CD1c-positive myeloid dendritic cell (primary cell): Measurements from ENCODE around the gene TMIGD3.

Source experiments
- DNase-seq: peaks from one replicate; pipeline ENCODE4 v3.0.0-alpha.2; 2016; ENCODE audit errors: extremely low spot score

The TMIGD3 gene

GRCh38 chr1:111507411-111508201, 4.2 kb upstream of the TMIGD3 start:
- peak; percentile 94 for DNase-seq

DNA sequence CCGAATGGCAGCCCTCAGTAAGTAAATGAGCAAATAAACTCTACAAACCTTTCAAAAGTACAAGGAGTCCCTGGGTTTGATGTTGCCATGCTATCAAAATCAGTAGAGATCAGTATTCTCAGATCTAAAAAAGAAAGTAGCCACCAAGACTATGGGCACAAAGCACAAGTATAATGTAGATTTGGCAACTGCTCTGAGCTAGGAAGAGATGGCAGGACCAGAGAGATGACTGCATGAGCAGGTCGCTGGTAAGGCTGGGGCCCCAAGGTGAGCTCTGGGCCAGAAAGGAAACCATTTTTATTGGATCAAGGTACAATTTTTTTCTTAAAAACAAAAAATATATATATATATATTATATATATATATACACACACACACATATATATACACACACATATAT, 3.1 kb upstream of the TMIGD3 start:
- DNase-seq, result no peak

GRCh38 chr1:111505641-111506119, 2.2 kb upstream of the TMIGD3 start:
- peak; percentile 87 for DNase-seq

DNA sequence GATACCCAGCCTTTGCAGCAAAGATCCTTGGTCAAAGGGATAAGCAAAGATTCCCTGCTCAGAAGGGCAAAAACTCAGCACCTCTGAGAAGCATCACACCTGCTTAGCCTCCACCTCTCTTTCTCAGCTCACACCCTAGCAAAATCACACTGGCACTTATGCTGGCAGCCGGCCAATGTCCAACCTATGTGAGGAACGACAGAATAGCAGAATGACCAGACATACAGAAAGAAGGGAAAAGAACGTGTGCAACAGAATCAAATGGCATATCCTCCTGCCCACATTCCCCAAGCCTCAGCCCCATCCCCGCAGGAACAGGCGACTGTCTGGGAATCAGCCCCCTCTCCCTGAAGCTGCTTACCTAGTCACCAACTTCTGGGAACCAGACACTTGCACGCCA, 664 bp upstream of the TMIGD3 start:
- DNase-seq, result no peak

DNA sequence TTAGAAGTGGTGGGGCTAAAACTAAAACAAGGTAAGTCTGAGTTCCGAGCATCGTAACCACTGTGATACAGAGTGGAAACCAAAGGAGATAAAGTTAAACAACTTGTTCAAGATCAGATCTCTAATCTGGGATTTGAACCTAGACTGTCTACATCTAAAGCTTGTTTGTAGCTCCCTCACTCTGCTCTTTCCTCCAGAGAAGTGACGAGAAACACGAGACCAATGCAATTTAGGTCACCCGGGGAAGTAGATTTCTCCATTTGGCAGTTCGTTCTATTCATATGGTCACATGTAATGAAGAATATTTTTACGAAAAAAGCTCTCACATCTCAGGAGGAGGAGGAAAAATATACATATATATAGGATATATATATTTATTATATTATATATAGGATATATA, 1.8 kb downstream of the TMIGD3 start:
- no peak for DNase-seq

GRCh38 chr1:111499026-111499785, 4.2 kb downstream of the TMIGD3 start:
- DNase-seq, result no peak

DNA sequence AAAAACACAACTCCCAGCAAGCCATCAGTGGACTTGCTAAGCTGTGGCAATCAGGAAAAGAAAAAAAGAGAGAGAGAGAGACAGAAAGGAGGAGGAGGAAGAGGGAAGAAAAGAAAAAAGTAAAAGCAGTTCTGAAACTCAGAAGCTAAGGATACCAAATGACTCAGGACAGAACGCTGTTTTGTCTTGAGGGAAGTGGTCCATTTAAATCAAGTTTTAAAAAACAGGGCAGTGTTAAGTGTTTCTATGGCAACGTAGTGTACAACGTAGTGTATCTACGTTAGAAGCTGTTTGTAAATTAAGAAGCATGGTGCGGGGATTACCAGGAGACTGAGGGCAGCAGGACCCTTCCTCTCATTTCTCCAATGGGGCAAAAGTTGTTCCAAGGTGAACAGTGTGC, 5.8 kb downstream of the TMIGD3 start:
- DNase-seq, result peak; percentile 80

DNA sequence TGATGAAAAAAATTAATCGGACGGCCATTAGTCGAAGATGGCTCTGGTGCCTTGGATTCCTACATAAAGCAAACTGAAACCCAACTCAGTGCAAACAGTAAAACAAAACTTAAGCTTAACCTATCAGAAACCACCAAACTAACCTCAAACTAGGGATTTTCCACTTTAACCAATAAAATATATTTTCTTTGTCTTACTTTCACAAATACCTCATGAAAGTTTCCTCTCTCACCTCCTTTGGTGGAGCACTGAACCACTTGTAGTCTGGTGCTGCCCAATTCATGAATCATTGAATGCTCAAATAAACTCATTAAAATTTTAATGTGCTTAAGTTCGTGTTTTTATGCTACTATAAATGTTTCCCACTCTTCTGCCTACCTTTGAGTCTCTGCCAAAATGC, 7.0 kb downstream of the TMIGD3 start:
- no peak for DNase-seq

- DNase-seq, result peak; percentile 70
These were observed 12.4 kb downstream of the TMIGD3 start for GRCh38 chr1:111491070-111491469.

GRCh38 chr1:111490220-111490619, 13.2 kb downstream of the TMIGD3 start:
- DNase-seq, result no peak

GRCh38 chr1:111489604-111490003, 13.8 kb downstream of the TMIGD3 start:
- DNase-seq, result peak; percentile 69

DNA sequence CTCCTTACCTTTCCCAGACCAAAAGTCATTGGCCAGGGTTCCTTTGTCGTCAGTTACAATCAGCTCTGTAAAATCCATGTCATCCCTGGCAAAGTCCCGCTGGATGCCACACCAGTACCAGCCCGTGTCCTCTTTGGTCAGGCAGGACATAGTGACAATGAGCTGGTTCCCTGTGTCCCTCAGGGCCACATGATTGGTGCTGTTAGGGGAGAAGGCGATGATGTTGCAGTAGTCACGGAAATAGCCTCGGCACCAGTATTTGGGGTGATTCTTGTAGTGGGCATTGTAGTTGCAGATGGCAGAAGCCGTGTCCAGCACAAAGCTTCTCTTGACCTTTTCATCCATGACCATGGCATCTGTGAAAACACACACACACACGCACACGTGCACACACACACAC, 14.8 kb downstream of the TMIGD3 start:
- no peak for DNase-seq

- DNase-seq, result peak; percentile 66
These were observed 16.3 kb downstream of the TMIGD3 start for GRCh38 chr1:111487133-111487532.

DNA sequence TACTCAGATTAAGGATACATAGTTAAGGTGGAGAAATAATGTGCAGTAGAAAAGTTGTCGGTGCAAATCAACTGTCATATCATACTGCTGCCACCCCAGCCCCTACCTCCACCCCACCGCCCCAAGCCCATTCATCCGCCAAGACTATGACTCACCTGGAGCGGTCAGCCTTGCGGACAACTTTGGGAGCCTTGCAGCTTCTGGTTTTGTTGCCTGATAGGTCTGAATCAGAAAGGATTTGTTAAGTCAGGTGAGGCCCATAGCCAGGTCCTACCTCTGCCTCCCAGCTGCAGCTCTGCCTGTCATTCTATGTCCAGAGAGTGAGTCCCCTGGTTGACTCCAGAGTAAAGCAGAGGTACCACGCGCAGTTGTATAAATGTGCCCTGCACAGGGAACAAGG, 17.0 kb downstream of the TMIGD3 start:
- no peak for DNase-seq

GRCh38 chr1:111484391-111485026, 18.9 kb downstream of the TMIGD3 start:
- no peak for DNase-seq

- no peak for DNase-seq
These were observed 19.6 kb downstream of the TMIGD3 start for GRCh38 chr1:111483876-111484275.

DNA sequence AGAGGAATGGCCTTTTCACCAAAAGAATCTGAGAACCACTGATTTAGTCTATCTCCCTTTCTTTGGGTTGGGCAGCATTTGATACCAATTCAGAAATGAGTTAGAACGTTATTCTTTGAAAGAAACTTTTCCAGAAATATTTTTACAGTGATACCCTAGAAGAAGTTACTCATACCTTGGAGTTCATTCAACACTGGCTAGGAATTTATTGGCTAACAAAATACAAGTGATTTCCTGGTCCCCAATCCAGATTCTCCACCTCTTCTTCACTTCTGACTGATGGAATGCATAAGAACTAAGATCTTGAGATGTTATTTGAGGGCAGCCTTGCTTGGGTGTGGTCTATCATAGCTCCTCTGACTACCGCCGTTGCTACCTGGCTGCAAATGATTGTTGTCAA, 20.3 kb downstream of the TMIGD3 start:
- no peak for DNase-seq

GRCh38 chr1:111481387-111482221, 21.8 kb downstream of the TMIGD3 start:
- peak; percentile 82 for DNase-seq

- DNase-seq, result peak; percentile 56
These were observed 22.8 kb downstream of the TMIGD3 start for GRCh38 chr1:111480674-111481073.

- DNase-seq, result peak; percentile 73
These were observed 26.6 kb downstream of the TMIGD3 start for GRCh38 chr1:111476761-111477309.

DNA sequence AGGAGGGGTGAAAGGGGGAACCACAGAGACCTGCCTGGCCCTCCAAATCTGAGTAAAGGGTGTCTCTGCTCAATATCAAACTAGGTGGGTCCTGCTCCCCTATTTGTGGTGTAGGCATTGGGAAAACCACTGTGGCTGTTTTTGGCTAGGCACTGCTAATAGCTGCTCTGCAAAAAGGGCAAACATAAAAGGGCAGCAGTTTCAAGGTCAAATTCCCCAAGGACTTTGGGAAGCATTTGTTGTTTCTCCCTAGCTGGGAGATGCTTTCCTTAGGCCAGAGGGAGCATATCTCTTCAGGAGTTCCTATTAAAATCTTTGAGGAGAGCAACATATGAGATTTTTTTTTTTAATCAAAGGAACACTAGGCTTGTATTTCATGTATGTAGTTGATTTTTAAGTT, 27.2 kb downstream of the TMIGD3 start:
- DNase-seq, result no peak
